IMR-90 (cell line): ENCODE results near the gene NUP93. TPM values are rescaled to one million over a fixed set of nuclear protein-coding genes. Genes with fewer than 3 reads are reported as not detected.

ENCODE experiments used
- ATAC-seq: fragments of 200-7000 bp; cut with Tn5 transposase; 2 replicates; pipeline ENCODE4 v1.9.1; 2020; ENCODE audit warnings: low read depth, mild to moderate bottlenecking, moderate library complexity
- BruUV-seq: library from RNA; stranded (reverse); fragments of 400-500 nt; replicated peaks from 2 replicates; lab custom pipeline; 2021; lab: Mats Ljungman, UMichigan
- CTCF ChIA-PET: fragments of 300-600 bp; formaldehyde crosslinking; extraction: SDS; loops from one replicate; lab custom pipeline; 2021; ENCODE audit warnings: antibody characterized with exemption; lab: Yijun Ruan, JAX
- POLR2A ChIA-PET: fragments of 300-600 bp; sonication (Branson Sonifier 250); formaldehyde crosslinking; loops from one replicate; lab custom pipeline; 2022; ENCODE audit warnings: antibody characterized with exemption; ENCODE audit not compliant: unreplicated experiment; lab: Charles Lee
- DNase-seq: peaks from one replicate; pipeline ENCODE4 v3.0.0; 2013
- H2AFZ ChIP-seq: replicated peaks from 2 replicates; pipeline ENCODE3; 2013; ENCODE audit warnings: low read length, mild to moderate bottlenecking; ENCODE audit not compliant: poor library complexity
- H2AK5ac ChIP-seq: 2 replicates; pipeline ENCODE4 v1.6.1; 2013; ENCODE audit warnings: low read depth, low read length, inconsistent platforms
- H2AK9ac ChIP-seq: replicated peaks from 2 replicates; pipeline ENCODE3; 2013; ENCODE audit warnings: mild to moderate bottlenecking, low read depth, low read length, moderate library complexity; ENCODE audit not compliant: poor library complexity
- H2BK120ac ChIP-seq: 2 replicates; pipeline ENCODE4 v1.6.1; 2013; ENCODE audit warnings: low read depth, low read length, inconsistent platforms
- H2BK15ac ChIP-seq: 3 replicates; pipeline ENCODE4 v1.6.1; 2013; ENCODE audit warnings: low read depth, low read length, inconsistent platforms
- H2BK20ac ChIP-seq: 2 replicates; pipeline ENCODE4 v1.6.1; 2013; ENCODE audit warnings: low read depth, mild to moderate bottlenecking, inconsistent platforms, low read length, moderate library complexity
- H2BK5ac ChIP-seq: 2 replicates; pipeline ENCODE4 v1.6.1; 2013; ENCODE audit warnings: mild to moderate bottlenecking, low read depth, low read length, inconsistent platforms; ENCODE audit not compliant: poor library complexity, severe bottlenecking
- H3K14ac ChIP-seq: replicated peaks from 2 replicates; pipeline ENCODE4 v1.6.1; 2013; ENCODE audit warnings: low read depth, low read length, inconsistent platforms
- H3K18ac ChIP-seq: 2 replicates; pipeline ENCODE4 v1.6.1; 2013; ENCODE audit warnings: low read depth, low read length, control low read depth
- H3K23ac ChIP-seq: 2 replicates; pipeline ENCODE4 v1.6.1; 2013; ENCODE audit warnings: low read depth, low read length, inconsistent platforms
- H3K27ac ChIP-seq: 2 replicates; pipeline ENCODE4 v1.5.1; 2013; ENCODE audit warnings: mild to moderate bottlenecking, control low read depth, low read length; ENCODE audit not compliant: insufficient read depth
- H3K27me3 ChIP-seq: 2 replicates; pipeline ENCODE4 v1.6.1; 2013; ENCODE audit warnings: low read length; ENCODE audit not compliant: control insufficient read depth, insufficient read depth
- H3K36me3 ChIP-seq: 2 replicates; pipeline ENCODE4 v1.6.1; 2013; ENCODE audit warnings: low read length, mixed read lengths; ENCODE audit not compliant: control insufficient read depth, insufficient read depth
- H3K4ac ChIP-seq: 2 replicates; pipeline ENCODE4 v1.6.1; 2013; ENCODE audit warnings: low read depth, low read length, inconsistent platforms
- H3K4me1 ChIP-seq: 2 replicates; pipeline ENCODE4 v1.6.1; 2013; ENCODE audit warnings: low read length, mixed read lengths; ENCODE audit not compliant: control insufficient read depth, insufficient read depth
- H3K4me2 ChIP-seq: 2 replicates; pipeline ENCODE4 v1.6.1; 2013; ENCODE audit warnings: low read depth, mild to moderate bottlenecking, control low read depth, low read length, moderate library complexity
- H3K4me3 ChIP-seq: 2 replicates; pipeline ENCODE4 v1.5.1; 2013; ENCODE audit warnings: low read depth, mild to moderate bottlenecking, control low read depth, low read length, moderate library complexity; ENCODE audit not compliant: insufficient read depth
- H3K56ac ChIP-seq: 2 replicates; pipeline ENCODE4 v1.6.1; 2013; ENCODE audit warnings: low read length, inconsistent platforms; ENCODE audit not compliant: insufficient read depth; ENCODE audit errors: extremely low read depth
- H3K79me1 ChIP-seq, 2 experiments: 2 replicates each; pipeline ENCODE4 v1.6.1; 2013; ENCODE audit warnings: low read length in 2 of 2, inconsistent platforms in 1 of 2, low read depth in 1 of 2
- H3K9ac ChIP-seq: 2 replicates; pipeline ENCODE4 v1.6.1; 2013; ENCODE audit warnings: low read depth, low read length, control low read depth
- H3K9me1 ChIP-seq: 2 replicates; pipeline ENCODE4 v1.6.1; 2013; ENCODE audit warnings: low read length, inconsistent platforms; ENCODE audit not compliant: insufficient read depth
- H3K9me3 ChIP-seq: 2 replicates; pipeline ENCODE4 v1.6.1; 2013; ENCODE audit warnings: low read length; ENCODE audit not compliant: control insufficient read depth, insufficient read depth
- H4K20me1 ChIP-seq: 2 replicates; pipeline ENCODE4 v1.6.1; 2013; ENCODE audit warnings: low read length, inconsistent platforms; ENCODE audit not compliant: insufficient read depth
- H4K5ac ChIP-seq: 2 replicates; pipeline ENCODE4 v1.6.1; 2013; ENCODE audit warnings: mild to moderate bottlenecking, low read depth, low read length, control low read depth
- H4K8ac ChIP-seq, 2 experiments: 2 replicates each; pipeline ENCODE4 v1.6.1; 2013; ENCODE audit warnings: low read depth in 2 of 2, low read length in 2 of 2, control low read depth in 1 of 2, inconsistent platforms in 1 of 2
- H4K91ac ChIP-seq: 2 replicates; pipeline ENCODE4 v1.6.1; 2013; ENCODE audit warnings: low read depth, low read length, inconsistent platforms; ENCODE audit not compliant: insufficient read depth
- BHLHE40 ChIP-seq: fragments of 150-350 bp; IDR thresholded peaks from 2 replicates; pipeline ENCODE4 v1.6.1; 2016; ENCODE audit warnings: mild to moderate bottlenecking, low read depth, low read length
- CEBPB ChIP-seq: IDR thresholded peaks from 2 replicates; pipeline ENCODE4 v1.6.1; 2012; ENCODE audit warnings: low read depth, low read length, improper control_type of control experiment
- CHD1 ChIP-seq: IDR thresholded peaks from 2 replicates; pipeline ENCODE4 v1.6.1; 2012; ENCODE audit warnings: low read depth, low read length, improper control_type of control experiment
- FOS ChIP-seq: fragments of 150-350 bp; IDR thresholded peaks from 2 replicates; pipeline ENCODE4 v1.6.1; 2016; ENCODE audit warnings: low read depth, low read length
- MAFK ChIP-seq: IDR thresholded peaks from 2 replicates; pipeline ENCODE4 v1.6.1; 2012; ENCODE audit warnings: low read depth, low read length, improper control_type of control experiment
- MAZ ChIP-seq: IDR thresholded peaks from 2 replicates; pipeline ENCODE4 v1.6.1; 2012; ENCODE audit warnings: low read depth, mild to moderate bottlenecking, low read length, improper control_type of control experiment, moderate library complexity, borderline replicate concordance
- MXI1 ChIP-seq: IDR thresholded peaks from 2 replicates; pipeline ENCODE4 v1.6.1; 2012; ENCODE audit warnings: low read depth, mild to moderate bottlenecking, low read length, moderate library complexity, borderline replicate concordance
- NFE2L2 ChIP-seq: fragments of 150-350 bp; IDR thresholded peaks from 2 replicates; pipeline ENCODE4 v1.6.1; 2016; ENCODE audit warnings: low read depth, mild to moderate bottlenecking, low read length
- POLR2A ChIP-seq: IDR thresholded peaks from 2 replicates; pipeline ENCODE4 v1.6.1; 2012; ENCODE audit warnings: mild to moderate bottlenecking, low read depth, low read length
- RAD21 ChIP-seq: IDR thresholded peaks from 2 replicates; pipeline ENCODE4 v1.6.1; 2012; ENCODE audit warnings: low read length, improper control_type of control experiment
- RCOR1 ChIP-seq: IDR thresholded peaks from 2 replicates; pipeline ENCODE4 v1.6.1; 2012; ENCODE audit warnings: mild to moderate bottlenecking, low read length, improper control_type of control experiment; ENCODE audit not compliant: insufficient replicate concordance
- RFX5 ChIP-seq: IDR thresholded peaks from 2 replicates; pipeline ENCODE4 v1.8.0; 2012; ENCODE audit warnings: low read depth, mild to moderate bottlenecking, low read length, moderate library complexity
- SMC3 ChIP-seq: fragments of 150-350 bp; IDR thresholded peaks from 2 replicates; pipeline ENCODE4 v1.6.1; 2016; ENCODE audit warnings: low read depth, mild to moderate bottlenecking, antibody characterized with exemption, low read length, moderate library complexity
- WGBS, 2 experiments: methylation state at CpG; one replicate each; pipeline versions ENCODE4 v1.1.5 to v1.1.7; 2013; ENCODE audit warnings: missing lambda C conversion rate in 2 of 2; ENCODE audit not compliant: insufficient read length in 1 of 2; ENCODE audit errors: extremely low coverage in 2 of 2; 5-methylcytosine and 5-hydroxymethylcytosine counted together
- dilution Hi-C: fragments of 300-500 bp; cut with HindIII; formaldehyde crosslinking; loops from one replicate; pipeline ENCODE4 v1.14.3; 2018; ENCODE audit warnings: low sequenced_read_pairs; ENCODE audit not compliant: unreplicated experiment
- in situ Hi-C: fragments of 300-500 bp; cut with MboI; formaldehyde crosslinking; loops from 3 replicates; pipeline ENCODE4 v1.14.3; 2019; ENCODE audit warnings: low sequenced_read_pairs, inconsistent platforms, mixed read lengths
- intact Hi-C: fragments of 100-400 bp; cut with micrococcal nuclease; formaldehyde crosslinking; loops from 2 replicates; pipeline ENCODE4 v1.10.0; 2022
- polyA plus RNA-seq, 3 experiments: library from polyadenylated mRNA; depleted of rRNA; stranded (reverse); fragments of >200 nt; gene quantifications; 2 replicates each; pipeline ENCODE4 v1.2.3, GENCODE V29; 2012; ENCODE audit warnings: low replicate concordance in 1 of 3
- total RNA-seq: library from RNA; depleted of rRNA; stranded (reverse); fragments of >200 nt; gene quantifications from 2 replicates; pipeline ENCODE4 v1.2.3, GENCODE V29; 2012
- TF ChIP-seq, protein P1 (sequence below): conservative IDR thresholded peaks from 2 replicates; pipeline ENCODE4 v1.5.1; 2012; ENCODE audit warnings: mild to moderate bottlenecking, low read depth, low read length, improper control_type of control experiment
- TF ChIP-seq, protein P2 (sequence below): fragments of 150-350 bp; IDR thresholded peaks from 2 replicates; pipeline ENCODE4 v1.6.1; 2016; ENCODE audit warnings: low read depth, mild to moderate bottlenecking, low read length, moderate library complexity, borderline replicate concordance
- TF ChIP-seq, protein P3 (sequence below): fragments of 150-350 bp; IDR thresholded peaks from 2 replicates; pipeline ENCODE4 v1.6.1; 2017; ENCODE audit warnings: mild to moderate bottlenecking, antibody characterized with exemption, low read length, low read depth

NUP93 gene
- total and polyA plus RNA-seq, 2 of the 4 experiments (the other 2 are of a cell fraction) = 54.6 to 72.6 TPM

DNA sequence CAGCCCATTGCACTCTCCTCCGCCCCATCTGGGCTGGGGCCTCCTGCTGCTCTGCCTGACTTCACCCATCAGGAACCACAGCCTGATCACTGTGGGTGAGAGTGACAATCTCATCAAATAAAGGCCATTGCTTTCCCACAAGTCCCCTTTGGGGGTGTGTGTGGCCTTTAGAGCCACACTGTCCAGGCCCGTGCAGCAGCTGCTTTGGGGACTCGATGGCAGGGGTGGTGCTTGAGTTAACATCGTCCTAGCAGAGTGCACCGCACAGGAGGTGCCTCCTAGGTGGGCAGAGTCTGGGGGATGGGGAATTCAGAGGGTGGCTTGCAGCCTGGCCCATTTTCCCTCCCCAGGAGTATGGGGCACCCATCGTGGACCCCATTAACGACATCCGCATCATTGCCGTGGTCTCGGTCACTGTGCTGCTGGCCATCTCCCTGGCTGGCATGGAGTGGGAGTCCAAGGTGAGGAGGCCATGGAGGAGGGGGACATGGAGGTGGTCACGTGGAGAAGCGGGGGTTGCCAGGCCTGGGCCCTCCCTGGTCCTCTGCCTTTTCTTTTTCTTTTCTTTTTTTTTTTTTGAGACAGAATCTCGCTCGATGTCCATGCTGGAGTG lies 140.5 kb downstream of the NUP93 start:
- Histone ChIP-seq H4K5ac (no peak overlapping the region), H3K27ac (no peak overlapping the region), H3K79me1 (no peaks in the 10 kb centered on the region), H3K56ac (no peak overlapping the region), H2AK9ac (no peak overlapping the region), H3K4me2 (no peak overlapping the region), H4K20me1 (no peaks in the 10 kb centered on the region), H3K9me3 (no peaks in the 10 kb centered on the region), H2AFZ (no peak overlapping the region), H3K36me3 (no peaks in the 10 kb centered on the region), H2BK20ac (no peak overlapping the region), H3K27me3 (no peaks in the 10 kb centered on the region), H3K14ac (no peak overlapping the region), H2BK120ac (no peak overlapping the region), H3K18ac (no peak overlapping the region), H3K4me3 (no peak overlapping the region), H3K9me1 (no peaks in the 10 kb centered on the region; the same call in 1 of the 2 replicates), H2BK5ac (no peak overlapping the region), H4K8ac (no peak overlapping the region), H2BK15ac (no peak overlapping the region), H3K4ac (no peak overlapping the region), H3K9ac (no peak overlapping the region), H2AK5ac (no peak overlapping the region), H4K91ac (no peak overlapping the region), H3K4me1 (no peaks in the 10 kb centered on the region; the same call in 1 of the 2 replicates), H3K23ac (no peak overlapping the region)
- in situ Hi-C loops = no loop called here
- ATAC-seq = no peak
- dilution Hi-C loops = no loop called here
- TF ChIP-seq MAZ (no peak), MXI1 (no peak), POLR2A (no peak), RCOR1 (no peak), NFE2L2 (no peak), BHLHE40 (no peak), FOS (no peak), CHD1 (no peak), MAFK (no peak), CEBPB (no peak), SMC3 (no peak), RAD21 (no peak), RFX5 (no peak)
- TF ChIP-seq, protein P1, sequence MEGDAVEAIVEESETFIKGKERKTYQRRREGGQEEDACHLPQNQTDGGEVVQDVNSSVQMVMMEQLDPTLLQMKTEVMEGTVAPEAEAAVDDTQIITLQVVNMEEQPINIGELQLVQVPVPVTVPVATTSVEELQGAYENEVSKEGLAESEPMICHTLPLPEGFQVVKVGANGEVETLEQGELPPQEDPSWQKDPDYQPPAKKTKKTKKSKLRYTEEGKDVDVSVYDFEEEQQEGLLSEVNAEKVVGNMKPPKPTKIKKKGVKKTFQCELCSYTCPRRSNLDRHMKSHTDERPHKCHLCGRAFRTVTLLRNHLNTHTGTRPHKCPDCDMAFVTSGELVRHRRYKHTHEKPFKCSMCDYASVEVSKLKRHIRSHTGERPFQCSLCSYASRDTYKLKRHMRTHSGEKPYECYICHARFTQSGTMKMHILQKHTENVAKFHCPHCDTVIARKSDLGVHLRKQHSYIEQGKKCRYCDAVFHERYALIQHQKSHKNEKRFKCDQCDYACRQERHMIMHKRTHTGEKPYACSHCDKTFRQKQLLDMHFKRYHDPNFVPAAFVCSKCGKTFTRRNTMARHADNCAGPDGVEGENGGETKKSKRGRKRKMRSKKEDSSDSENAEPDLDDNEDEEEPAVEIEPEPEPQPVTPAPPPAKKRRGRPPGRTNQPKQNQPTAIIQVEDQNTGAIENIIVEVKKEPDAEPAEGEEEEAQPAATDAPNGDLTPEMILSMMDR = no peak
- TF ChIP-seq, protein P2, sequence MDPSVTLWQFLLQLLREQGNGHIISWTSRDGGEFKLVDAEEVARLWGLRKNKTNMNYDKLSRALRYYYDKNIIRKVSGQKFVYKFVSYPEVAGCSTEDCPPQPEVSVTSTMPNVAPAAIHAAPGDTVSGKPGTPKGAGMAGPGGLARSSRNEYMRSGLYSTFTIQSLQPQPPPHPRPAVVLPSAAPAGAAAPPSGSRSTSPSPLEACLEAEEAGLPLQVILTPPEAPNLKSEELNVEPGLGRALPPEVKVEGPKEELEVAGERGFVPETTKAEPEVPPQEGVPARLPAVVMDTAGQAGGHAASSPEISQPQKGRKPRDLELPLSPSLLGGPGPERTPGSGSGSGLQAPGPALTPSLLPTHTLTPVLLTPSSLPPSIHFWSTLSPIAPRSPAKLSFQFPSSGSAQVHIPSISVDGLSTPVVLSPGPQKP = no peak
- TF ChIP-seq, protein P3, sequence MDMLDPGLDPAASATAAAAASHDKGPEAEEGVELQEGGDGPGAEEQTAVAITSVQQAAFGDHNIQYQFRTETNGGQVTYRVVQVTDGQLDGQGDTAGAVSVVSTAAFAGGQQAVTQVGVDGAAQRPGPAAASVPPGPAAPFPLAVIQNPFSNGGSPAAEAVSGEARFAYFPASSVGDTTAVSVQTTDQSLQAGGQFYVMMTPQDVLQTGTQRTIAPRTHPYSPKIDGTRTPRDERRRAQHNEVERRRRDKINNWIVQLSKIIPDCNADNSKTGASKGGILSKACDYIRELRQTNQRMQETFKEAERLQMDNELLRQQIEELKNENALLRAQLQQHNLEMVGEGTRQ = no peak
- ChIA-PET POLR2A (interaction anchor here (0.6 kb wide), 1 partner anchor 243 kb away, joined by 3 read pairs; no protein-coding TSS in a partner anchor), CTCF (interaction anchor here (0.7 kb wide), 1 partner anchor 926 kb away, joined by 3 read pairs; no protein-coding TSS in a partner anchor)
- intact Hi-C loops = no loop called here
- WGBS, 2 experiments = no CpG with 5 or more reads among the region's 14 CpGs
- no TSS peak for BruUV-seq
- no peak for DNase-seq
